Lower leg skin (tissue), 3 donors: ENCODE data around the gene MTARC2.

Source experiments
- POLR2A ChIP-seq, 2 donors: fragments of 450-650 bp; IDR thresholded peaks; one replicate each; pipeline ENCODE4 v1.6.1; 2016 to 2017; ENCODE audit warnings: antibody characterized with exemption in 2 of 2, mild to moderate bottlenecking in 1 of 2, moderate library complexity in 1 of 2
- TF ChIP-seq, protein P1 (sequence below), 3 donors: fragments of 450-650 bp; IDR thresholded peaks; one replicate each; pipeline ENCODE4 v1.5.1; 2016; ENCODE audit warnings: antibody characterized with exemption in 3 of 3, mild to moderate bottlenecking in 3 of 3, moderate library complexity in 2 of 3

DNA sequence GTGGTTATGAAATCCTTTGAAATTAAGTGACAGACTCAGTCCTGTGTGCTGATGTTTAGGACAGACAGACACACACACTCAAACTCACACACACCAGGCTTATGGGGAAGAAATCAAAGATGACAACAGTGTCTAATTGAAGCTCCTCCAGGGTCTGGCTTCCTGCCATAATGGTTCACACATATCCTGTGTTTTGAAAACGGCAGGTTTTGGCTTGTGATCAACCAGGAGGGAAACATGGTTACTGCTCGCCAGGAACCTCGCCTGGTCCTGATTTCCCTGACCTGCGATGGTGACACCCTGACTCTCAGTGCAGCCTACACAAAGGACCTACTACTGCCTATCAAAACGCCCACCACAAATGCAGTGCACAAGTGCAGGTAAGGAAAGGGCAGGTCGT is 43.2 kb downstream of the MTARC2 start:
- TF ChIP-seq, protein P1, sequence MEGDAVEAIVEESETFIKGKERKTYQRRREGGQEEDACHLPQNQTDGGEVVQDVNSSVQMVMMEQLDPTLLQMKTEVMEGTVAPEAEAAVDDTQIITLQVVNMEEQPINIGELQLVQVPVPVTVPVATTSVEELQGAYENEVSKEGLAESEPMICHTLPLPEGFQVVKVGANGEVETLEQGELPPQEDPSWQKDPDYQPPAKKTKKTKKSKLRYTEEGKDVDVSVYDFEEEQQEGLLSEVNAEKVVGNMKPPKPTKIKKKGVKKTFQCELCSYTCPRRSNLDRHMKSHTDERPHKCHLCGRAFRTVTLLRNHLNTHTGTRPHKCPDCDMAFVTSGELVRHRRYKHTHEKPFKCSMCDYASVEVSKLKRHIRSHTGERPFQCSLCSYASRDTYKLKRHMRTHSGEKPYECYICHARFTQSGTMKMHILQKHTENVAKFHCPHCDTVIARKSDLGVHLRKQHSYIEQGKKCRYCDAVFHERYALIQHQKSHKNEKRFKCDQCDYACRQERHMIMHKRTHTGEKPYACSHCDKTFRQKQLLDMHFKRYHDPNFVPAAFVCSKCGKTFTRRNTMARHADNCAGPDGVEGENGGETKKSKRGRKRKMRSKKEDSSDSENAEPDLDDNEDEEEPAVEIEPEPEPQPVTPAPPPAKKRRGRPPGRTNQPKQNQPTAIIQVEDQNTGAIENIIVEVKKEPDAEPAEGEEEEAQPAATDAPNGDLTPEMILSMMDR (IDR thresholded peaks at IDR 0.05): no peak
- TF ChIP-seq POLR2A (IDR thresholded peaks at IDR 0.05): no peak
